ENCODE results near the gene CPSF7.
"Not testable (repeated sequence)": the region's sequence is repeated elsewhere in the genome, so short reads cannot be mapped to it uniquely, and the experiment has no call there.

Gene CPSF7

DNA sequence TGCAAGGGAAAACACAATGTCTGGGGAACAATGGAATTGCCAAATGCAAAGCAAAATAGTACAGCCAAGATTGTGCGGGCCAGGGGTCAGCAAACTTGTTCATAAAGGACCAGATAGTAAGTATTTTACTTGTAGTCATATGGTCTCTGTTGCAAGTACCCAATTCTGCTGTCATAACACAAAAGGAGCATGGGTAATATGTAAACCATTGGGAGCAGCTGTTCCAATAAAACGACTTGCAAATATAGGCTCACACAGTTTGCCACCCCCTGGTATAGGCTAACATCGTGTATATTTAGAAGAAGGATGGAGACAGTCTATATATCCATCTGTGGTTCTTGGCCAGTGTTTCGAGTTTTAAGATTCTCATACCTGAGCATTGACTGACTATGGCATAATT is 15.7 kb upstream of the CPSF7 start:
- DNase-seq, result no peak
- in situ Hi-C loops (cut with MboI; ENCODE audit: low pct_unique_long_range_greater_than_20kb, low sequenced_read_pairs), result no loop called here

DNA sequence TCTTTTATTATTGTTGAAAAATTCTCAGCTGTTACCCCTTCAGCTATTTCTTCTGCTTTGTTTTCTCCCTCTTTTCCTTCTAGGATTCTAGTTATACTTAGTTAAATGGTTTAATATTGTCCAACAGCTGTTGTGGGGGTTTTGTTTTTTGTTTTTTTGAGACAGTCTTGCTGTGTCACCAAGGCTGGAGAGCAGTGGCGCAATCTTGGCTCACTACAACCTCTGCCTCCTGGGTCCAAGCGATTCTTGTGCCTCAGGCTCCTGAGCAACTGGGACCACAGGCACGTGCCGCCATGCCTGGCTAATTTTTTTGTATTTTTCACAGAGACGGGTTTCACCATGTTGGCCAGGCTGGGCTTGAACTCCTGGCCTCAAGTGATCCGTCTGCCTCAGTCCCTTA is 12.8 kb upstream of the CPSF7 start:
- no peak for DNase-seq
- in situ Hi-C loops (cut with MboI; ENCODE audit: low pct_unique_long_range_greater_than_20kb, low sequenced_read_pairs), result no loop called here

- in situ Hi-C loops (cut with MboI; ENCODE audit: low pct_unique_long_range_greater_than_20kb, low sequenced_read_pairs), result no loop called here
- no peak for DNase-seq
Observed at GRCh38 chr11:61439615-61440014, 9.8 kb upstream of the CPSF7 start.

- no peak for DNase-seq
- in situ Hi-C loops (cut with MboI; ENCODE audit: low pct_unique_long_range_greater_than_20kb, low sequenced_read_pairs), result no loop called here
Observed at GRCh38 chr11:61437496-61437895, 7.7 kb upstream of the CPSF7 start.

DNA sequence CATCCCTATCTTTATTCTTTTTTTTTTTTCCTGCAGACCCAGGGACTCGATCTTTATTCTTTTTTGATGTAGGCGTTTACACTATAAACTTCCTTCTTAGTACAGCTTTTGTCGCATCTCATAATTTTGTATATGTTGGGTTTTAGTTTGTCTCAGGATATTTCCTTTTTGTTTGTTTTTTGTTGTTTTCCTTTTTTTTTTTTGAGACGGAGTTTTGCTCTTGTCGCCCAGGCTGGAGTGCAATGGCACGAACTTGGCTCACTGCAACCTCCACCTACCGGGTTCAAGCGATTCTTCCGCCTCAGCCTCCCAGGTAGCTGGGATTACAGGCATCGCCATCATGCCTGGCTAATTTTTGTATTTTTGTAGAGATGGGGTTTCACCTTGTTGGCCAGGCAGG is 1.1 kb upstream of the CPSF7 start:
- DNase-seq; in situ Hi-C loops (cut with MboI; ENCODE audit: low pct_unique_long_range_greater_than_20kb, low sequenced_read_pairs): not testable (repeated sequence)

GRCh38 chr11:61429346-61429690 is 457 bp downstream of the CPSF7 start:
- in situ Hi-C loops (cut with MboI; ENCODE audit: low pct_unique_long_range_greater_than_20kb, low sequenced_read_pairs), result no loop called here
- no peak for DNase-seq

DNA sequence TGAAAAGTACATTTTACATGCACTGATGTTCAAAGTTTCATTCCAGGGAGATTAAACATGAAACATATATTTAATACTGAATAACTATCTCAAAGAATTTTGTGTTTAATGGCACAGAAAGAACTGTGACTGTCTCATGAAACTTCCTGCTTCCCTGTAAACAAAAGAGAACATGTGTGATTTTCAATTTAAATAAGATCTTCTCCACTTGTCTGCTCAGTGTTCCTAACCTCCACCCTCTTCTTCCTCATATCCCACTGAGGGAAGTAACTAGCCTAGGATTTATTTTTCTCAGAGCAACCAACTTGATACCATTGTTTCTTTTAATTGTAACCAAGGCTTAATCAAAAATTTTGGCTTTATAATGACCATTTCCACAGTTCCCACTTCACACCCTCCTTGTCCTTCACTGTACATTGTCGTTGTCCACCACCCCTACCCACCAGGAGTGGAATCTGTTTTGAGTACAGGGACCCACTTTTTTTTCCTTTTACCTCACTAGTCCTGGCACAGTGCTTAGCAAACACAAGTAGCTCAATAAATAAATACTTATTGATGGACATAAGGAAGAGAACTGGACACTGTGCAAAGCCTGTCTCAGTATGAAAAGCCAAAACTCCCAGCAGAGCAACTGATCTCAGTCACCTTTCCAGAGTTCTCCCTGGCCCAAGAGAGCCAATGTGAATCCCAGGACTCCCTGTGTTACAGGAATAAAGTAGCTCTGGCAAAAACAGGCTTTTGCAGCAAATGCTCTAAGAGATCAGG is 4.2 kb downstream of the CPSF7 start:
- no peak for DNase-seq
- in situ Hi-C loops (cut with MboI; ENCODE audit: low pct_unique_long_range_greater_than_20kb, low sequenced_read_pairs), result no loop called here

DNA sequence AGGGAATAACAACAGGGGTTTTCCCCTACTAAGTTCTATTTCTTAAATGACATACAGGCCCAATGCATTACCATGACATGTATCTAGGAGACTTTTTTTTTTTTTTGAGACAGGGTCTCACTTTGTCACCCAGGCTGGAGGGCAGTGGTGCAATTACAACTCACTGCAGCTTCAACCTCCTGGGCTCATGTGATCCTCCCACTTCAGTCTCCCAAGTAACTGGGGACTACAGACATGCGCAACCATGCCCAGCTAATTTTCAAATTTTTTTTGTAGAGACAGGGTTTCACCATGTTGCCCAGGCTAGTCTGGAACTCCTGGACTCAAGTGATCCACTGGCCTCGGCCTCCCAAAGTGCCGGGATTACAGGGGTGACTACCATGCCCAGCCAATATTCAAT is 7.5 kb downstream of the CPSF7 start:
- no peak for DNase-seq
- in situ Hi-C loops (cut with MboI; ENCODE audit: low pct_unique_long_range_greater_than_20kb, low sequenced_read_pairs), result no loop called here

GRCh38 chr11:61418136-61418535 is 11.6 kb downstream of the CPSF7 start:
- in situ Hi-C loops (cut with MboI; ENCODE audit: low pct_unique_long_range_greater_than_20kb, low sequenced_read_pairs), result no loop called here
- DNase-seq, result no peak

DNA sequence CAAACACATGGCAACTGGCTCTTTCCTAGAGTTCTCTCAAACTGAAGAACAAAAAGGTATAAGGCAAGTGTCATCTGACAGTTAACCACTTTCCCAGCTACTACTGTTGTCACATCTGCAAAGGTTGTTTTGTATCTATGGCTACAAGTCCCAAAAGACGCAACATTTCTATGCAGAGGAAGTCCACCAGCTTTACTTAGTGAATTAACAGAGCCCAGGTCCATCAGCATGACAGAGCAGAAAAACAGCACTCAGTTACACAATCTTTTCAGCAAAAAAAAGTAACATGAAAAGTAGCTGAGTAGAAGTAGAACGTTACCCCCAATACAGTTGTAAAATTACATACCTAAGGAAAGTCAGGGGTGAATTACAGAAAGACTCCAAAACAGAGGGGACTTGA is 12.1 kb downstream of the CPSF7 start:
- in situ Hi-C loops (cut with MboI; ENCODE audit: low pct_unique_long_range_greater_than_20kb, low sequenced_read_pairs), result no loop called here
- DNase-seq, result no peak

DNA sequence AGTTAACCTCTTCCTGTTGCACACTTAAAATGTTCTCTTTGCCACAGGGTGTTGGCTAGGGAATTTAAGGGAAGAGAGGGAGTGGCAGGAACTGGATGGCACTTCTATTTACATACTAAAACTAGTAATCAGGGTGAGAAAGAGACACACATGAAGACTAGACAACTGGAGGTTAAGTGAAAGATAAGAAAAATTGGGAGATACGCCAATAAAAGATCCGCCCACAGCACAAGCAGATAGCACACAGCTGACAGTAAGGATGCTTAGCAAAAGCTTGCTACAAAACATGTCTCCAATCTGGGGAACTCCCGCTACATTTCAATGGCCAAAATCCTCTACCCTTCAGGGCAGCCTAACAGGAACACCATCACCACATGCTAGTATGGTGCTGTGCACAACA is 12.8 kb downstream of the CPSF7 start:
- DNase-seq, result no peak
- in situ Hi-C loops (cut with MboI; ENCODE audit: low pct_unique_long_range_greater_than_20kb, low sequenced_read_pairs), result no loop called here

- in situ Hi-C loops (cut with MboI; ENCODE audit: low pct_unique_long_range_greater_than_20kb, low sequenced_read_pairs), result no loop called here
- no peak for DNase-seq
Observed at GRCh38 chr11:61415381-61415780, 14.4 kb downstream of the CPSF7 start.

DNA sequence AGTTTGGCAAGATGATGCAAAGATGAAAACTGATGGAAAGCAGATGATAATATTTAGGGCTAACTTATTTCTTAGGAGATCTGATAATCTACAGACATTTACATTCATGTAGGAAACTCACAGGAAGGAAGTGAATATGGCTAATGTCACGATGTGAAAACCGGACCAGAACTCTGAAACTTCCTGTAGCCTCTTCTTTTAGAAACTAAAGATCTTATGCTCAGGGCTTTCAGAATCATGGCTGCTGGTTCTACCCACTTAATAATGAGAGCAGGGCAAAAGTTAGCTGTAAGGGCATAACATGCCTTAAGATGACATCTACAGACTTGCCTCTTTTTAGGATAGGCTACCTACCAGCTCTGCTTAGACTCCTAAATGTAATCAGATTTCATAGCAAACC is 15.2 kb downstream of the CPSF7 start:
- DNase-seq, result no peak
- in situ Hi-C loops (cut with MboI; ENCODE audit: low pct_unique_long_range_greater_than_20kb, low sequenced_read_pairs), result no loop called here

DNA sequence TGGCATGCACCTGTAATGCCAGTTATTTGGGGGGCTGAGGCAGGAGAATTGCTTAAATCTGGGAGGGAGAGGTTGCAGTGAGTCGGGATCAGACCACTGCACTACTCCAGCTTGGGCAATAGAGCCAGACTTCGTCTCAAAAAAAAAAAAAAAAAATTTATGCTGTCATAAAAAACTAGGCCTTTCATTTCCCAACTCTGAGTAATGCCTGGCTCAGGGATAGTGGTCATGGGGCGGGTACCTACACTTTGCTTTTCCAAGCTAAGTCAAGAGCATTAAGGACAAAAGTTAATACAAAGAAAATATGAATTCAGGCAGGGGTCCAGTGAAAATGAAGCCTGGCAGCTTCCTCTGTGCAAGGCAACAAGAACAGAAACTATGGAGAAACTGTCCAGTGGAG is 16.3 kb downstream of the CPSF7 start:
- no peak for DNase-seq
- in situ Hi-C loops (cut with MboI; ENCODE audit: low pct_unique_long_range_greater_than_20kb, low sequenced_read_pairs), result no loop called here

GRCh38 chr11:61411589-61411988 is 18.2 kb downstream of the CPSF7 start:
- DNase-seq, result no peak
- in situ Hi-C loops (cut with MboI; ENCODE audit: low pct_unique_long_range_greater_than_20kb, low sequenced_read_pairs), result no loop called here

- in situ Hi-C loops (cut with MboI; ENCODE audit: low pct_unique_long_range_greater_than_20kb, low sequenced_read_pairs), result no loop called here
- no peak for DNase-seq
Observed at GRCh38 chr11:61406991-61407728, 22.6 kb downstream of the CPSF7 start.

DNA sequence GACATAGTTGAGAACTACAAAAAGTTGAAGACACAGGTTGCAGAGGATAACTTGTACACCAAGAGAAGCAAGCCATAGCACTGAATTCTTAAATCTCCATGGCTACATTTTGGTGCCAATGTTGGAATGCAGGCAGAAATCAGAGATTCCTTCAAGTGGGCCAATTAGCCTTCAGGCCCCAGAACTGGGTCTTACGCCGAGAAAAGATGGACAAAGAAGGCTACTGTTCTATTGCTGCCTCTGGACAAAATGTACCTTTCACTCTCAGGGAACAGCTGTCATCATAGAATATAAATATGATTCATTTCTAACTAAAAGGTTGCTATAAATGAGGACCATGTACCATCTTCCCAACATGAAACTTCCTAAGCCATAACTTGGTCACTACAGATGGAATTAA is 23.7 kb downstream of the CPSF7 start:
- in situ Hi-C loops (cut with MboI; ENCODE audit: low pct_unique_long_range_greater_than_20kb, low sequenced_read_pairs), result no loop called here
- no peak for DNase-seq

GRCh38 chr11:61404641-61405040 is 25.1 kb downstream of the CPSF7 start:
- in situ Hi-C loops (cut with MboI; ENCODE audit: low pct_unique_long_range_greater_than_20kb, low sequenced_read_pairs), result no loop called here
- no peak for DNase-seq

DNA sequence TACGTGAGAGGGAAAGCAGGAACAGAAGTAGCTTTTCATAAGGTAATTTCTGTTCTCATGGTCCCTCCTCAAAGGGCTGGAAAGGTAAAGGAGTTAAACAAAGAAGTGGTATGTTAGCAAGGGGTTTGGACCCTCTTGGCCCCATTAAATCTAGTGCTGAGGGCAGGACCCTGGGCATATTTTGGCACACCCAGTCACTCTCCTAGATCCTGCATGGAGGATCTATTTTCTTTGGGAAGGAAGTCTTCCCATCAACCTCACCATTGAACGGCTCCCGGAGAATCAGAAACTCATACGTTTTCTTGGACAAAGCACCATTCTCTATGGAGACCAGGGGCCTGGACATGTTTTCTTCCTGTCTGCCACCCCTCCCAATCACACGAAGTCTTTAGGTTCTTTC is 25.7 kb downstream of the CPSF7 start:
- no peak for DNase-seq
- in situ Hi-C loops (cut with MboI; ENCODE audit: low pct_unique_long_range_greater_than_20kb, low sequenced_read_pairs), result no loop called here

DNA sequence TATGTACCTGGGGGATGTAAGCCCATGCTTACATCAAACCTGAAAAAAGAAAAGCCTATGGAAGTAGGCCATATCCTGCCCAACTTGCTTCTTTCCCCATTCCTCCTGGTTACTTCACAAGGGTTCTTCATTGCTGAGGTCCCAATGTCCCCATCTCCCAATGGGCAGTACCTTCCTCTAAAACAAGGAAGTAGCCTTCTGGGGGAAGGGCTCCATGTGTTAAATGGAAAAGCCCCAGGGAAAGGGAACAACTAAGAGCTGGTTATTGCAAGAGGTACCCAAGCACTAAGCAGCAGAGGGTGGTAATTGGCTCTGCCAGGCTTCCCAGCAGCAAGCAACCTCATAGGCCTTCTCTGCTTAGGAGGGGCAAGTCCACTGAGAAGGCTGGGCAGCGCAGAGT is 26.1 kb downstream of the CPSF7 start:
- in situ Hi-C loops (cut with MboI; ENCODE audit: low pct_unique_long_range_greater_than_20kb, low sequenced_read_pairs), result no loop called here
- DNase-seq, result no peak

DNA sequence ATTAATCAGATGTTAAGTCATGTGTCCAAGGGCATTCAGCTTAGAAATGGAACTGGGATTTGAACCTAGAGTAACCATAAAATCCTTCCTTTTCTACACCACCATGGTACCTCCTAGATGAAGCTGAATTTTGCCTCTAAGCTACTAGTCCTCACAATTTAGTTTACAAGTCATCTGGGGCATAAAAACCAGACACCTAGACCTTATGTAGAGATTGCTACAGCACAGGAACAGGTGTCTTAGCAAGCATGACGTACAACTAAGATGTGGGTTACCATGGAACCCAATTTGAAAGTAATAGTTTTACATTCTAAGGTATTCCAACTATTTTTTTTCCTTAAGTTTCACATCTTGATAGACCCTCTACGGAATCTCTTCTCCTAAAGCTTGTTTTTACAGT is 28.2 kb downstream of the CPSF7 start:
- in situ Hi-C loops (cut with MboI; ENCODE audit: low pct_unique_long_range_greater_than_20kb, low sequenced_read_pairs), result no loop called here
- DNase-seq, result no peak

All from KBM-7 (cell line).